Lung (tissue), 12 donors: ENCODE results near the gene RAP1A. TPM values are rescaled to one million over a fixed set of nuclear protein-coding genes. Genes with fewer than 3 reads are reported as not detected.

Experiments
- ATAC-seq: fragments of 200-7000 bp; cut with Tn5 transposase; one replicate; pipeline ENCODE4 v1.9.1; 2020; ENCODE audit warnings: moderate number of reproducible peaks; ENCODE audit not compliant: insufficient read depth, low FRiP score
- DNase-seq, 3 donors: peaks; one replicate each; pipeline ENCODE4 v3.0.0-alpha.2; 2013 to 2017
- H3K27ac ChIP-seq, 2 donors: one replicate each; pipeline ENCODE4 v1.5.1; 2013; ENCODE audit warnings: mild to moderate bottlenecking in 2 of 2, moderate library complexity in 2 of 2, control low read depth in 1 of 2, inconsistent platforms in 1 of 2, low read depth in 1 of 2, low read length in 1 of 2
- H3K27me3 ChIP-seq, 3 donors: one replicate each; pipeline ENCODE4 v1.5.1; 2013; ENCODE audit warnings: low read length in 2 of 3; ENCODE audit not compliant: control insufficient read depth in 3 of 3, insufficient read depth in 3 of 3
- H3K36me3 ChIP-seq, 4 donors: one replicate each; pipeline ENCODE4 v1.5.1; 2013; ENCODE audit warnings: low read length in 4 of 4, mild to moderate bottlenecking in 1 of 4, moderate library complexity in 1 of 4; ENCODE audit not compliant: control insufficient read depth in 4 of 4, insufficient read depth in 4 of 4
- H3K4me1 ChIP-seq, 5 donors: one replicate each; pipeline ENCODE4 v1.5.1; 2013; ENCODE audit warnings: low read length in 5 of 5, mild to moderate bottlenecking in 2 of 5, moderate library complexity in 1 of 5; ENCODE audit not compliant: control insufficient read depth in 5 of 5, insufficient read depth in 5 of 5
- H3K4me3 ChIP-seq: one replicate; pipeline ENCODE4 v1.5.1; 2013; ENCODE audit warnings: mild to moderate bottlenecking, control low read depth, moderate library complexity
- H3K9ac ChIP-seq, 2 donors: one replicate each; pipeline ENCODE4 v1.5.1; 2013; ENCODE audit warnings: low read length in 2 of 2, control low read depth in 1 of 2; ENCODE audit not compliant: insufficient read depth in 1 of 2
- H3K9me3 ChIP-seq, 4 donors: one replicate each; pipeline ENCODE4 v1.5.1; 2013; ENCODE audit warnings: low read length in 3 of 4, mild to moderate bottlenecking in 1 of 4, moderate library complexity in 1 of 4; ENCODE audit not compliant: control insufficient read depth in 4 of 4, insufficient read depth in 3 of 4
- WGBS, 2 donors: extraction: QIAGEN DNeasy Blood & Tissue Kit; methylation state at CpG; one replicate each; pipeline ENCODE4 v1.1.7; 2013; 5-methylcytosine and 5-hydroxymethylcytosine counted together
- polyA plus RNA-seq, 2 donors: library from polyadenylated mRNA; stranded (reverse); fragments of 200-250 nt; gene quantifications; one replicate each; pipeline ENCODE4 v1.2.1, GENCODE V29; 2013
- total RNA-seq, 2 donors: library from RNA; depleted of rRNA in 1 of 2; stranded (reverse); fragments of >200 nt in 1 of 2; gene quantifications; one replicate each; pipeline ENCODE4 v1.2.1, GENCODE V29; 2014 to 2021
- TF ChIP-seq, protein P1 (sequence below): IDR thresholded peaks from 2 replicates; pipeline ENCODE4 v1.5.1; 2012; ENCODE audit warnings: mild to moderate bottlenecking; ENCODE audit errors: control extremely low read depth, extremely low read depth
- donor health status: control.
- donor health status: control.
- donor health status: Bipolar disorder and iron deficiency.
- donor health status: healthy.
- donor health status: DM: yes; HTN: yes; CAD: no.

RAP1A gene
- total and polyA plus RNA-seq, 4 donors: 64.5 to 97.3 (median 77.6) TPM

DNA sequence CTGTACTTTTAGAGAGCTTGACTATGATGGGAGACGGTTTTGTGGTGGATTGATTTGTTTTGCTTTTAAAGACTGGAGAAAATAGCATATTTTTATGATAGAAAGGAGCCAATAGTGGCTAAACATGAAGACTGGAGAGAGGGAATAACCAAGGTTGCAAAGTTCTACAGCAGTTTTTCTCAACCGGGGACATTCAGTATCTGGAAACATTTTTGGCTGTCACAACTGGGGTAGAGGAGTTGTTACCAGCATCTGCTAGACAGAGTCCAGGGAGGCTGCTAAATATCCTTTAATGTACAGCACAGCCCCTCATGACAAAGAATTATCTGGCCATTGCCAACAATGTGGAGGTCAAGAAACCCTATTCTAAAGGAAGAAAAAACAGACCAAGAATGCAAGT, 38.4 kb upstream of the RAP1A start:
- TF ChIP-seq, protein P1, sequence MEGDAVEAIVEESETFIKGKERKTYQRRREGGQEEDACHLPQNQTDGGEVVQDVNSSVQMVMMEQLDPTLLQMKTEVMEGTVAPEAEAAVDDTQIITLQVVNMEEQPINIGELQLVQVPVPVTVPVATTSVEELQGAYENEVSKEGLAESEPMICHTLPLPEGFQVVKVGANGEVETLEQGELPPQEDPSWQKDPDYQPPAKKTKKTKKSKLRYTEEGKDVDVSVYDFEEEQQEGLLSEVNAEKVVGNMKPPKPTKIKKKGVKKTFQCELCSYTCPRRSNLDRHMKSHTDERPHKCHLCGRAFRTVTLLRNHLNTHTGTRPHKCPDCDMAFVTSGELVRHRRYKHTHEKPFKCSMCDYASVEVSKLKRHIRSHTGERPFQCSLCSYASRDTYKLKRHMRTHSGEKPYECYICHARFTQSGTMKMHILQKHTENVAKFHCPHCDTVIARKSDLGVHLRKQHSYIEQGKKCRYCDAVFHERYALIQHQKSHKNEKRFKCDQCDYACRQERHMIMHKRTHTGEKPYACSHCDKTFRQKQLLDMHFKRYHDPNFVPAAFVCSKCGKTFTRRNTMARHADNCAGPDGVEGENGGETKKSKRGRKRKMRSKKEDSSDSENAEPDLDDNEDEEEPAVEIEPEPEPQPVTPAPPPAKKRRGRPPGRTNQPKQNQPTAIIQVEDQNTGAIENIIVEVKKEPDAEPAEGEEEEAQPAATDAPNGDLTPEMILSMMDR: no peak
- Histone ChIP-seq H3K27me3 (no peaks in the 10 kb centered on the region), H3K36me3 (no peaks in the 10 kb centered on the region), H3K9me3 (no peaks in the 10 kb centered on the region), H3K9ac (no peak overlapping the region), H3K27ac (no peak overlapping the region), H3K4me1 (peaks cover 4 to 27% (median 6%) of the 10 kb centered on the region in 5 donors), H3K4me3 (no peak overlapping the region)
- WGBS, 2 donors: 79 to 96% methylated on average over 2 of the region's 2 CpGs
- ATAC-seq (no peak), DNase-seq (peak in 1 of 3 donors; percentile 74)

DNA sequence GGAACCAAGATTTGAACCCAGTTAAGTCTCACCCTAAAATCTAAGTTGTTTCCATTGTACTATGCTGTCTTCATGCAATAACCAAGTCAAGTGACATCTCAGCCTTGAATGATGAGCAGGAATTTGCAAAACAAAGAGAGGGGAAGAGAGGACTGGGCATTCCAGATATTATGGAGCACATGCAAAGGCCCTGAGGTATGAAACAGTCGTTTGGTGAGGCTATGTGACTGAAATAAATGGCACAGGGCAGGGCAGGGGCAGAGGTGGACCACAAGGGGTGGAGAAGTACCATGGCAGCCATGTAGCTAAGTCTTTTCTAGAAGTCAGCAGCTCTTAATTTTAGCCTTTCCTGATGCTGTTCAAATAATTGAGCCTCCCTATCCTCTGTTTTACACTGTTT, 37.6 kb upstream of the RAP1A start:
- 81 to 89% methylated on average over 1 of the region's 1 CpG for WGBS, 2 donors
- DNase-seq: no peak
- Histone ChIP-seq H3K4me1 (peaks cover 4 to 27% (median 6%) of the 10 kb centered on the region in 5 donors), H3K9me3 (no peaks in the 10 kb centered on the region), H3K27me3 (no peaks in the 10 kb centered on the region), H3K4me3 (no peak overlapping the region), H3K27ac (no peak overlapping the region), H3K36me3 (no peaks in the 10 kb centered on the region), H3K9ac (no peak overlapping the region)
- ATAC-seq: no peak
- TF ChIP-seq, protein P1: no peak

DNA sequence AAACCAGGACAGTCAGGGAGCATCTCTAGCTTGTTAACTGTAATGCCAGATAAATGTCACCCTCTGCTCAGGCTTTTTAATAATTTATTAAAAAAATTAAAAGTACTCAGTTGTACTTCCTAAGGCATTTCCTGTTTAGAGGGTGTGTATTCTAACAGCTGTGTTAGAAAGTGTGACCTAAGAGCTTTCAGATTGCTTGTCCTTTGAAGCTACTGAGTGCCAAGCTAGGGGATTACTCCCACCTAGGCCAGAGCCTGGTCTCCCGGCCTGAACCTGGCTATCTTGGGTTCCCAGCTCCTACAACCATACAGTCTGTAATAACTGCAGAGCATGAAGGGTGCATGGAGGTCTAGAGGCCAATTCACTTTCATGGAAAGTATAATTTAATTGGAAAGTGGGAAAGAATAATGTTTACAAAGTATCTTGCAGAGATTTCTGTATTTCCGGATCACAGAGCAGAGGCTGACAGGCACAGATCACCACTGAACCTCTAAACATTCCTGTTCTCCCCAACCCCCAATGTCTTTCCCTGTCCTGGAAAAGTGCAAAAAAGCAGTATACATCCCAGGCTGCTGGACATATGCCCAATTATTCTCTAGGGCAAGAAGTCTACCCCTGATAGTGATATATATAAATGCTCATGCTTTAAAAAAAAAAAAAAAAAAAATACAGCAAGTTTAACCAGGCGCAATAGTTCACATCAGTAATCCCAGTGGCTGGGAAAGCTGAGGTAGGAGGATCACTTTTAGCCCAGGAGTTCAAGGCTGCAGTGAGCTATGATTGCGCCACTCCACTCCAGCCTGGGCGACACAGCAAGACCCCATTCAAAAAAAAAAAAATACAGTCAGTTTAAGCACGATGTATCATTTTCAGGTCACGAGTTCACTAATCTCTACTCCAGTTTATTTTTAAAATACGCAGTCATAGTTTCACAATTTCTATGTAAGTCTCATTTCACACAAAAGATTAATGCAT, 36.7 kb upstream of the RAP1A start:
- H3K36me3 ChIP-seq: no peaks in the 10 kb centered on the region
- H3K27me3 ChIP-seq: no peaks in the 10 kb centered on the region
- DNase-seq (peak in 2 of 3 donors; percentile 70 to 72), ATAC-seq (no peak)
- TF ChIP-seq, protein P1: no peak
- no peak overlapping the region for H3K4me3 ChIP-seq
- H3K9me3 ChIP-seq: no peaks in the 10 kb centered on the region
- peaks cover 4 to 27% (median 6%) of the 10 kb centered on the region in 5 donors for H3K4me1 ChIP-seq
- peak overlapping the region in 1 of 2 donors; percentile 25 for H3K27ac ChIP-seq
- no peak overlapping the region for H3K9ac ChIP-seq
- 73 to 79% methylated on average over 8 of the region's 8 CpGs for WGBS, 2 donors
